GM21390 (cell line): ENCODE data around the gene RIMBP2.
"Not testable (repeated sequence)": the region's sequence is repeated elsewhere in the genome, so short reads cannot be mapped to it uniquely, and the experiment has no call there.

Experiments used
- ATAC-seq: cut with Tn5 transposase; IDR thresholded peaks from one replicate; pipeline ENCODE4 v1.9.1; 2021; ENCODE audit not compliant: unreplicated experiment

RIMBP2 gene

DNA sequence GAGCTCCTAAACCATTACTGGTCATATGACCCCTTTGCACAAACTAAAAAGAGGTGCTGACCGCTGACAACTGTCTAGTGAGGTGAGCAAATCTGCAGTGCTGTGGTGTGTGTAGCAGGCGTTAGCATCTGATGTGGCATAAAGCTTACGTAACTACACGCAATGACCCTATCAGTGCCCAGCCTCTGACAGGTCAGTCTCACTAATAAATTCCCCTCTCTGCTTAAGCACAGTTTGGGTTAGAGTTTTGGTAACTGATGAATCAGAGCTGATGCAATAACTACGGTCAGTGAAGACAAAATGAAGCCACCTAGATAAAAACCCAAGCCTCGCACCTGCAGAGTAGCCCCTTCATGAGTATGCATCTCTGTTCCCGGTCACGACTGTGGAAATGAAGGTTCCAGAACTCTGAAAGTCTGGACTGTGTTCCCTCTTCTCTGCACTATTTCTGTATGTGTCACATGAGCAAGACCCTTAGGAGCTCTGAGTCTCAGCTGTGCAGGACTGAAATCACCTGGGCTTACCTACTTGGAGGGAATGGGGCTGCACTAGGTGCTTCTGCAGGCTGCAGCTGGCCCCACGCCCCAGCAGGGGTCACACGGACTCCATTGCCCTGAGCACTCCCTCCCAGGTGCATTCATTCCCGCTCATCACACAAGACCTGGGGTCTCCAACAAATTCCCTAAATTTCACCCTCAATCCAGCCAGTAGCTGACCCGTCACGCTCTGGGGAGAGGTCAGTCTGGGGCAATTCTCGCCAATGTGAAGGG, 54.4 kb downstream of the RIMBP2 start:
- ATAC-seq = no peak

- ATAC-seq = no peak
Measured at GRCh38 chr12:130661059-130661458, 55.0 kb downstream of the RIMBP2 start.

DNA sequence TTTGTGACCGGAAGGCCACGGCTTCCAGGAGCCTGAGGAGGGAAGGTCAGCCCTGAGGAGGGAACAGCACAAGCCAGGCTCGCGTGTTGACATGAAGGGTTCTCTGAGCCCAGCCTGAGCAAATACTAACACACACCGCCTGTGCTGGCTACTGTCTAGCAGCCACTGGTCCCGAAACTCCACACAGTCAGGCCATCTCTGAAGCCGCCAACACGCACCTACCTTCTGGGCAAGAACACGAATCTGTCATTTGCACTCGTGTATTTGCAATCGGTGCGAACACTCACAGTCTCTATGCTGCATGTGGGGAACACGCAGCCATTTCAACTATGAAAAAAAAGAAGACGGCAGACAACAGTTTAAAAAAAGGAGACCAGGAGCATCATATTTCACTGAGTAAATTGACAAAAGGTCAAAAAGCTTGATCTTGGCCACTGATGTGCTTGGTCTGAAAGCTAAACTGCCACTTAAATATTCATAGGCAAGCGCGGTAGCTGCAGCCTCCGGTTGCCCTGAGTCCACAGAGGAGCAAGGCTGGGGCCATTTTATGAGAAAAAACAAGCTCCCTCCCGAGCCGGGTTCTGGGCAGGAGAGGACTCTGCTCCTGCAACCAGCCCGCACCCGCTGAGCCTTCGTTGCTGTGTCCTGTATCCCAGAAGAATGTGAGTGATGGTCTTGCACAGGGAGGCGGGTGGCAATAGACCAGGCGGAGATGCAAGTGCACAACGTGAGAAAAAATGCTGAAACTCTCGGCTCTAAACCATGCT, 57.8 kb downstream of the RIMBP2 start:
- no peak for ATAC-seq

DNA sequence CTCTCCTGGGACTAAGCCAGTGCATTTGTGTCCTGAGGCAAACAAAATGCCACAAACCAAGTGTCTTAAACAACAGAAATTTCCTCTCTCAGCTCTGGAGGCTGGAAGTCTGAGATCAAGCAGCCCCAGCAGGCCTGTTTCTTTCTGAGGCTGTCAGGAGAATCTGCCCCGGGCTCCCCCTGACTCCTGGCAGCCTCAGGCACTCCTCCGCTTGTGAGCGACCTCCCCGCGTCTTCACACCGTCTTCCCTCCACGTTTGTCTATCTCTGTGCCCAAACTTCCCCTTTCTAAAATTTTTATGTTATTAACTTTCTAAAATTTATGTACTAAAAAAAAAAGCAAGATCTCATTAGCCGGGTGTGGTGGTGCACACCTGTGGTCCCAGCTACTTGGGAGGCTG, 59.7 kb downstream of the RIMBP2 start:
- no peak for ATAC-seq

GRCh38 chr12:130655881-130656280, 60.2 kb downstream of the RIMBP2 start:
- ATAC-seq = no peak

DNA sequence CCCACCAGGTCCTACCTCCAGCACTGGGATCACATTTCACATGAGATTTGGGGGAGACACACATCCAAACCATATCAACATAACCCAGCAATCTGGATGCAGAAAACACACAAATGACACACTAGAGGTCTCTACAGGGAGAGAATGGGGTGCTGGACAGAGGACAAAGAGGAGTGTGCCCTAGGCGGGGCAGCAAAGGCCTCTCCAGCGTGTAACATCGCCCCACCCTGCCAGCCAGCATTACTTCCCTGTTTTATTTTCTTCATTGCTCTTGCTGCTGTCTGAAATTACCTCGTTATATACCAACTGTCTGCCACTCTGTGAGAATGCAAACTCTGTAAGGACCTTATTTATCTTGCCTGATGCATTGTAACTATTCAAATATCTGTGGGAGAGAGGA, 61.1 kb downstream of the RIMBP2 start:
- ATAC-seq = no peak

DNA sequence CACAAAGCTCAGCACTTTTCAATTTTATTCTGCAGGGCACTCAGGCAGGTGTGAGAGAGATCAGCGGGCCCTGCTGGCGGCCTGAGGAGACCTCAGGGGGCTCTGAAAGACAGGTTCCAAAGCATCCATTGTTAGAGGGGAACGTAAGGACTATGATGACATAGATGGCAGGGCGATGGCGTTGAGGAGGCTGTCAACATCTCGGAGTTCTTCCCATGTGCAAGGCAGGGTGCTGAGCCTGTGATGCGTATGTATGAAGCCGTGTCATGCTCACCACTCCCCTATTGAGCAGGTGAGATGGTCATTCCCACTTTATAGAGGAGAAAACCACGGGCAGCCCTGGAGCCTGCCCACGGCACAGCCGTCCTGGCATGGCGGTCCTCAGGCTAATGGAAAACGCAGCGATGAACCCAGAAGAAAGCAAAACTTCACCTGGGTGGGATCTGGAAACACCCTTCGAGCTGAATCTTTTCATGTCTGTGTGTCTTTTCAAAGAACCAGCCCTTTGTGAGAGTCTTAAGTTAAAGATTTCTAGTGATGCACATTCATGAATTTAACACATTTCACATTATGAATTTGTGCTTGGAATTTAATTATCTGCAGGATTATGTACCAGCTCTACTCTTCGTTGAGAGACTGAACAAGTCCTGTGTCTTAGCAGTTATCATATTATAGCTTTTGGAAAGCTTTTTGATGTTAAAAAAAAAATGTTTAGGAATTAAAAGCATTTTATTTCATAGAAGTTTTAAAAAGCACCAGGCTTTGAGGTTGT, 64.7 kb downstream of the RIMBP2 start:
- no peak for ATAC-seq

DNA sequence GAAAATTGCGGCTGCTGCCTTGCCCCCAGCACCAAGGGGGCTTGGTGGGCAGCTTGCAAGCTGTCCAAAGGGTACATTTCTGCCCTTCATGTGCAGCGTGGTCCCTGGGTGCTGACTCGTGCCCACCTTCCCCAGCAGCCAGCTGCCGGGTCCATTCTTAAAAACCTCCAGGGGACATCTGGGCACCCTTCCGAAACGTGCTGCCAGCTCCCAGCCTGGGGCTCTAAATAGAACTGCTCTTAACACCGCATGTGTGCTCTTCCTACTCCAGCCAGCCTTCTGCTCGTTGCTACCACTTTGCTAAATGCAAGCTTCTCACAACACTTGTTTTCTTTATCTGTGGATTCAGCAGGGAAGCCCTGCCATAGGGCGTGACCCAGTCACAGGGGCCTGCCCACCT, 66.0 kb downstream of the RIMBP2 start:
- no peak for ATAC-seq

GRCh38 chr12:130649101-130650045, 66.7 kb downstream of the RIMBP2 start:
- no peak for ATAC-seq

DNA sequence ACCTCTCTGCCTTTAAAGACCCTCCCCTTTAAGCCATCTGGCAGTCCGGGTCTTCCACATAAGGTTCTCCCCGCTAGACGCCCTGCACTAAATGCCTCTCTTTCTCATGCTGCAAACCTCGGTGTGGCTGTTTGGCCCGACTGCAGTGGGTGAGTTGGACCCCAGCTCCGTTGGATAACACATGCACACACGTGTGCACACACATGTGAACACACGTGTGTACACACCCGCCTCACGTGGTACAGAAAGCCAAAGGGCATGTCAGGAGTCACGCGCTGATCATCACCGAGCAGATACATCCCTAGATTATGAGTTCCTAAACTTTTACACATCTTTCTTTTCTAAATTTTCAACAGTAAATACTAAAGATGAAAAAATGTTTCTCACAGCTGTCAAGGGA, 68.3 kb downstream of the RIMBP2 start:
- no peak for ATAC-seq

DNA sequence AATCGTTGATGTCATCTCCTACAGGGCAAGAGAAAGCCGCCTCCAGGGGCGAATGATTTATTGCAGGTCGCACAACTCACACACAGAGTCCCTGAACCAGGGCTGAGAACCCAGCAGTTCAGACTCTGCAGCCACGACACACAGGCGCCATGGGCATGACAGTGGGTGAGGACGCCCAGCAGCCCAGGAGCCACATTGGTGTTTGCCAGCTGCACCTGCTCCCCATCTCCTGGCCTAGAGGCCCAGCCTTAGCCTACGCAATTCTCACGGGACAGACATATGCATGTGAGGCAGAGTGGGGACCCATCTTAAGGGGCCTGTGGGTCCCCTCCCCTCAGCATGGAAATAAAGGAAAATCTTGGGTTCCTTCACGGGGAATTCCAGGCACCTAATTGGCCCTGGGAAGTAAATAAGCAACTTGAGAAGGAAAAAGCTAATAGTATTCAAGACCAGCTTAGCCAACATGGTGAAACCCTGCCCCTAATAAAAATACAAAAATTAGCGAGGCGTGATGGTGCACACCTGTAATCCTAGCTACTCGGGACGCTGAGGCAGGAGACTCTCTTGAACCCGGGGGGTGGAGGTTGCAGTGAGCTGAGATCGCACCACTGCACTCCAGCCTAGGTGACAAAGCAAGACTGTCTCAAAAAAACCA, 69.3 kb downstream of the RIMBP2 start:
- ATAC-seq = no peak

- ATAC-seq = not testable (repeated sequence)
Measured at GRCh38 chr12:130646191-130646590, 69.9 kb downstream of the RIMBP2 start.

- no peak for ATAC-seq
Measured at GRCh38 chr12:130645751-130646150, 70.3 kb downstream of the RIMBP2 start.

- no peak for ATAC-seq
Measured at GRCh38 chr12:130644566-130644965, 71.5 kb downstream of the RIMBP2 start.

- no peak for ATAC-seq
Measured at GRCh38 chr12:130644146-130644545, 72.0 kb downstream of the RIMBP2 start.

- no peak for ATAC-seq
Measured at GRCh38 chr12:130642856-130643255, 73.2 kb downstream of the RIMBP2 start.

DNA sequence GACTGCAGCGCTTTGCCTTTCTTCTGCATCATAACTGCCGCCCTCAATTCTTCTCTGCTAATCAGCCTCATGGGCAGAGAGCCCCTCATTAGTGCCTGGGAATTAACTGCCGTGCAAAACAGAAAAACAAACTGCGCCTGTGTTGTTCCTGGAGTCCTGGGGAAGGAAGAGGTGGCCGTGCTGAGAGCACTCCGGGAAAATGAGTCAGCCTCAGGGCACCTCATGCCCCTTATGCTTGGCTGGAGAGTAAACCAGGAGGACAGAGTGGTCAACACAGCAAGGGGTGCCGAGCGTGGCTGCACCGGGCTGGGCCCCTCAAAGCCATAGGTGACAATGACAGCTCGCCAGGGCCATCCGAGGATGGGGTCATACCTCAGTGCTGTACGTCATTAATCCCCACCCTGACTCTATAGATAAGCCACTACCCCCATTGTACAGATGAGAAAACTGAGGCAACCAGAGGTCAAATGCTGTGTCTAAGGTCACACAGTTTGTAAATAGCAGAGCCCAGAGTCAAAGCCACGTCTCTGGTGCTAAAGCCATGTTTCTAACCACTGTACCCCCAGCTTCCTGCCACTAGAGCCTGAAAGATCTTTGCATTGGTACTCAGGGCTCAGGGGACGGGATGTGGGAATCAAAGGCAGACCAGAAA, 74.4 kb downstream of the RIMBP2 start:
- ATAC-seq = no peak

DNA sequence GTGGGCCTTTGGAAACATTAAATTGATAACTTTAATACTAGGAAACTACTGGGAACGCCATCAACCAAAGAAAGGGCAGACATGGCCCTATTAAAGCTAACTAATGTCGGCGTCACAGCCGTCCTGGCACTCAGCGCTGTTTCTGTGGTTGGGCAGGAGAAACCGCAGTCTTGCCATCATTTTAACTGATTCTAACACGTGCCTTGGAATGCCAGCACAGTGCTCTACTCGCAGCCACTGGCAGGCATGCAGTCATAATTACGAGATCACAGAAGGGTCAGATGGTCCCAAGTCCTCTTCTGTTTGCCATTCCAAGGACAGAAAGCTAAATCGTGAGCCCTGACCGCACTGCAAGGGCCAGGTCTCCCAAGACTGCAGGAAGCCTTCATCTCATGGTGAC, 75.2 kb downstream of the RIMBP2 start:
- ATAC-seq = no peak

DNA sequence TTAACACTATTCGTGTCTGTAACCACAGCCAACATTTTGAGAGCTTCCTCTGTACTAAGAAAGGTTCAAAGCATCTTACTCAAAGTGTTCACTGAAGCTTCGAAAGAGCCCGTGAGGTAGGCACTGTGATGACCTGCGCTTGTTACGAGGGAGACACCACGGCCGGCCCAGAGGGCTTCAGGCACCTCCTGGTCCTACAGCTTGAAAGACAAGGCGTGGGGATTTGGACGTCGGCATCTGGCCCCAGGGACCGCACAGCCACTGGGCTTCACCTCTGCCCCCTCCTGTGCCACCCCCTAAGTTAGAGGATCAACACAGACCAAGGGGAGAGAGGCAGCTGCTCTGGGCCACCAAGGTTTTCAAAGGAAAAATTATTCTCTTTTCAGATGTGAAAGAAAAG, 75.6 kb downstream of the RIMBP2 start:
- no peak for ATAC-seq
